DOHH2 (cell line): ENCODE data around the gene TMEM38A.

Source experiments
- CTCF ChIP-seq: fragments of 200-600 bp; sonication (generic); IDR thresholded peaks from one replicate; pipeline ENCODE4 v1.5.1; 2014; ENCODE audit warnings: antibody characterized with exemption, mild to moderate bottlenecking, low read depth, low read length; ENCODE audit not compliant: poor library complexity, severe bottlenecking
- EZH2phosphoT487 ChIP-seq: fragments of 200-600 bp; sonication (generic); IDR thresholded peaks from 2 replicates; pipeline ENCODE4 v1.6.1; 2017; ENCODE audit warnings: borderline replicate concordance, mild to moderate bottlenecking, antibody characterized with exemption, low read length, moderate library complexity, mixed read lengths

- TF ChIP-seq CTCF: no peak
- no peak for TF ChIP-seq EZH2phosphoT487
Measured at GRCh38 chr19:16739546-16739945, 78.6 kb downstream of the TMEM38A start.
